WTC11 (cell line): Measurements from ENCODE around the gene TRNT1.

Experiments
- CTCF ChIP-seq: fragments of 200-600 bp; IDR thresholded peaks from 2 replicates; pipeline ENCODE4 v1.8.0; 2022; ENCODE audit warnings: antibody characterized with exemption
- FOXP1 ChIP-seq: sonication (generic); formaldehyde crosslinking; IDR thresholded peaks from 2 replicates; pipeline ENCODE4 v1.8.0; 2022; ENCODE audit warnings: missing genetic modification reagents, mild to moderate bottlenecking, moderate library complexity, borderline replicate concordance
- IRF1 ChIP-seq: sonication (generic); formaldehyde crosslinking; IDR thresholded peaks from 2 replicates; pipeline ENCODE4 v1.8.0; 2023; ENCODE audit warnings: missing genetic modification reagents
- SP1 ChIP-seq: sonication (generic); formaldehyde crosslinking; conservative IDR thresholded peaks from 2 replicates; pipeline ENCODE4 v1.8.1; 2022; ENCODE audit warnings: missing genetic modification reagents

GRCh38 chr3:3097958-3098357 lies 28.8 kb upstream of the TRNT1 start:
- TF ChIP-seq SP1 (no peak), IRF1 (CRISPR knock-in tag) (no peak), FOXP1 (no peak), CTCF (no peak)
